HG03103 (cell line): Measurements from ENCODE around the gene MAD1L1.

Experiments
- ATAC-seq: cut with Tn5 transposase; IDR thresholded peaks from one replicate; pipeline ENCODE4 v1.9.1; 2021; ENCODE audit warnings: low read depth; ENCODE audit not compliant: unreplicated experiment

MAD1L1 gene

GRCh38 chr7:2010551-2011265 lies 222.0 kb downstream of the MAD1L1 start:
- no peak for ATAC-seq

DNA sequence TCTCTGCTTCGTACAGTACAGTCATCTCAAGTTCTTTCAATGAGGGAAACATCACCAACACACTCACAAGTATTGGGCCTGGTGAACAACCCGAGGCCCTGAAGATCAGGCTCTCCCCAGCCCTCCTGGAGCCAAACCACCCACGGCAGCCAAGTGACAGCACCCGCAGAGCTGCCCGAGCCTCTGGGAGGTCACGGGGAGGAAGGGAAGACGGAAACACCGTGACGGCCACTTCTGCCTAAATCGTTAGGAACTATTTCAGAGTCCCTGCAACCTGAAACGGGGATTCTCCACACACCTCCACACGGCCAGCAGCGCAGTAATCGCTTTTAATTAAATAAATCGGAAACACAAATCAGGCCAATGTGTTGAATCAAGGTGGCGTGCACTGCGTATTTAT lies 222.6 kb downstream of the MAD1L1 start:
- ATAC-seq: no peak

- ATAC-seq: no peak
These were observed 223.2 kb downstream of the MAD1L1 start for GRCh38 chr7:2009541-2010001.

DNA sequence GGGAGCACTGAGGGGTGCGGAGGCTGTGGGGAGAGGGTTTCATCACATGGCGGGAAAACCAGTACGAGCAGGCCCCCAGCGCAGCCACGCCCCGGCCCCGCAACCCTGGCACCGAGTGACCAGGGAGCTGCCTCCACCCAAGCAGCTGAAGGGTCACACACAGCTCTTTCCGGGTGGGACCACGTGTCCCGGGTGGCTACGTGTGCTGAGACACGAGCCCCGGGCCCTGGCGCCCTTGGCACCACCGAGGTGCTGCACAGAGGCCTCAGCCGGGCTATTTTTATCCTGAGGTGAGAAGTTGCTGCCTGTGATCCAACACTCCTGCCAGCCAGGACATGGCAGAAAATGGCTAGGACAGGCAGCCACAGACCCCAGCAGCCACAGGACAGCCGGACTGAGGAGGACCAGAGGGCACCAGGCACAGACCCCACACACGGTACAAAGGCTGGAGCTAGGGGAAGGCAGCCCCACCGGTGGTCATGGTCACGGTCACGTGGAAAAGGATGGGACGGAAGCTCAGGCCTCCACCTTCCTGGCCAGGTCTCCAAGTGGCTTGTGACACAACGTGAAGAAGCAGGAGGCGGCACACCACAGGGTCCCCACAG lies 223.7 kb downstream of the MAD1L1 start:
- ATAC-seq: no peak

GRCh38 chr7:2008101-2008935 lies 224.4 kb downstream of the MAD1L1 start:
- ATAC-seq: no peak

DNA sequence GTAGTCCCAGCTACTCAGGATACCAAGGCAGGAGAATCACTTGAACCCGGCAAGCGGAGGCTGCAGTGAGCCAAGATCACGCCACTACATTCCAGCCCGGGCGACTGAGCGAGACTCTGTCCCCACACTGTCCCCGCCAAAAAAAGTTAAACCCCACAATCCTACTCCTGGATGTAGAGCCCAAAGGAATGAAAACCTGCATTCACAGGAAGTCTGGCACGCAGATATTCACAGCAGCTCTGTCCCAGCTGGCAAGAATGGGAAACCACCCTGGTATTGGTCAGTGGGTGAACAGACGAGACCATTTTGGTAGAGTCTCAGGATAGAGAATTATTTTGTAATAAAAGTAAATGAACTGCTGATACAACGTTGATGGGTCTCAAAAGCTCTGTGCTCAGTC lies 225.2 kb downstream of the MAD1L1 start:
- ATAC-seq: no peak

DNA sequence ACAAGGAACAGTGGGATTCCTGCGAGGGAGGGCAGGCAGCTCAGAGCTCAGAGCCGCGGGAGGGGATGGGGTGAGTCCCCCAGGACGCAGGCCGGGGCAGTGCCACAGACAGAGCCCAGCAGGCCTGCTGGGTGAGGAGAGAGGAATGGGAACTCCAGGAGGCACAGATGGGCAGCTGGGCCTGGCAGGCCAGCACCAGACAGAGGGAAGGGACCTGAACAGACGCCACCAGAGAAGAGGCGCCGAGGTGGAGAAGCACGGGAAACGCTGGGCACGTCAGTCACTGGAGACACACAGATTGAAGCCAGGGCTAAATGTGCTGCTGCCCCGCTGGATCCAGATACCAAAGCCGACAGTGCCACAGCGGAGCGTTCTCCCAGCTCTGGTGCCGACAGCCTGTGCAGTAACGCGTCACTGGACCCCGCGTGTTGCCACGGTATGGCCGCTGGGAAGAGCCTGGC lies 225.8 kb downstream of the MAD1L1 start:
- ATAC-seq: no peak

DNA sequence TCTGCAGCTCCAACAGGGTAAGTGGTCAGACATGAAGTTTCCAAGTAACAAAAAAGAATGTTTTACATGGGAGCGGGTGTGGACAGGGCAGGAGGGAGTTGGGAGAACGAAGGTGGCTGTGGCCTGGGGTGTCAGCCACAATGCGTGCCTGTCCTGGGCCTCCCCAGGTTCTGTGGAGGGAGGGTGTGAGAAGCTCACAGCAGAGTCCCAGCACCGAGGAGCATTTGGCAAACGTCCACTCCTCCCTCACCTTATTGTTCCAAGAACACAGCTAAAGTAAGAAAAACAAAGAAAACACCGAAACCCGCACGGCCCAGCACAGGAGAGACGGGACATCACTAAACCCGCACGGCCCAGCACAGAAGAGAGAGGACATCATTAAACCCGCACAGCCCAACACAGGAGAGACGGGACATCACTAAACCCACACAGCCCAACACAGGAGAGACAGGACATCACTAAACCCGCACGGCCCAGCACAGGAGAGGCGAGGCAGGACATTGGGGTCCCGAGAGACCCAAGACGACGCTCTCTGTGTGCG lies 226.4 kb downstream of the MAD1L1 start:
- ATAC-seq: no peak

DNA sequence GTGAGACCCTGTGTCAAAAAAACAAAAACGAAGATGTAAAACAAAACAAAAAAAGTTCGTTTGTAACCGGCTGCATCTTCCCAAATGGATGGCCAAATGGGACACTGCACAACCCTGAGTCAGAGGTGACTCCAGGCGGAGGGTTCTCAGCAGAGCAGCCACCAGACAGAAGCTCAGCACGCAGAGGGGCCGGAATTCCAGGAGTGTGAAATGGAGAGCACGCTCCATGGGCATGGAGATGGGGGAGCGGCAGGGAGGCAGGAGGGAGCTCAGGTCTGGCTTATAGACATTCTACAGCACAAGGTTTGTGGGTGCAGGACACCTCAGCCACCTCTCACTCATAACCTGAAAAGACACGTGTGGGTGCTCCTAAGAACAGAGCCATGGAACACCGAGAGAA lies 227.0 kb downstream of the MAD1L1 start:
- ATAC-seq: no peak

- ATAC-seq: no peak
These were observed 227.7 kb downstream of the MAD1L1 start for GRCh38 chr7:2004841-2005725.

DNA sequence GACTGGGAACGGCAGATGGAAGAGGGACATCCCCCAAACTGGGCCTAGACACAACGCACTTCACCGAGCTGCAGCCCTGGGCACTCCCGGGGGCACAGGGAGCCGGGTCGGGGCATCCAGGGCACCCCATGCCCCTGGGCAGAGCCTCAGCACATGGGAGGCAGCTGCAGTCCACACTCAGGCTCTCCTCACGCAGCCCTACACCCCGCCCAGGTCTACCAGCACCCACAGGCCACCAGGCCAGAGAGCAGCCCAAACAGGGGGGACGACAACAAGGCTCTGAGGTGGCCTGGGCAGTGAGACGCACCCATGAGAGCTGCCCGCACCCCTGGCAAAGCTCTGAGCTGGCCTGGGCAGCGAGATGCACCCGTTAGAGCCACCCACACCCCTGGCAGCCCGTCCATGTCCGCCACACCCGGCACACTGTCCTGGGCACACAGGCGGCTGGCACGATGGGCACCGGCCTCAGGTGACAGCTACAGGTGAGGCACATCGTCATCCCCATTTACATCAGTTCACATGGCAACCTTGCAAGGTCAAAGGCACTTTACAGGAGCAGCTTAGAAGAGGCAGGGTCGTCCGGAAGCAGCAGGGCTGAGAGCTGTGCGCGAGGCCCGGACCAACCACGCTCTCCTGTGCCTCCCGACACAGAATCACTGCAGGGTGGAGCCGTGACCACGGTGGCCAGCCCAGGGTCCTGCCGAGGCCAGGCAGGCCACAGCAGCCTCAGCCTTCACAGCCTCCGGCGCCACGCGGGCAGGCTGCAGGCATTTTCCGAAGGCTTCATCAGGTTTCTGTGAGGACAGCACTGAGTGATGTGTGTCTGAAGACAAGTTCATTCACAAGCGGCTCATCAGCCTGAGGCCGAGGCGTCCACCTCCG lies 228.6 kb downstream of the MAD1L1 start:
- ATAC-seq: no peak

GRCh38 chr7:2003451-2003930 lies 229.3 kb downstream of the MAD1L1 start:
- ATAC-seq: no peak

DNA sequence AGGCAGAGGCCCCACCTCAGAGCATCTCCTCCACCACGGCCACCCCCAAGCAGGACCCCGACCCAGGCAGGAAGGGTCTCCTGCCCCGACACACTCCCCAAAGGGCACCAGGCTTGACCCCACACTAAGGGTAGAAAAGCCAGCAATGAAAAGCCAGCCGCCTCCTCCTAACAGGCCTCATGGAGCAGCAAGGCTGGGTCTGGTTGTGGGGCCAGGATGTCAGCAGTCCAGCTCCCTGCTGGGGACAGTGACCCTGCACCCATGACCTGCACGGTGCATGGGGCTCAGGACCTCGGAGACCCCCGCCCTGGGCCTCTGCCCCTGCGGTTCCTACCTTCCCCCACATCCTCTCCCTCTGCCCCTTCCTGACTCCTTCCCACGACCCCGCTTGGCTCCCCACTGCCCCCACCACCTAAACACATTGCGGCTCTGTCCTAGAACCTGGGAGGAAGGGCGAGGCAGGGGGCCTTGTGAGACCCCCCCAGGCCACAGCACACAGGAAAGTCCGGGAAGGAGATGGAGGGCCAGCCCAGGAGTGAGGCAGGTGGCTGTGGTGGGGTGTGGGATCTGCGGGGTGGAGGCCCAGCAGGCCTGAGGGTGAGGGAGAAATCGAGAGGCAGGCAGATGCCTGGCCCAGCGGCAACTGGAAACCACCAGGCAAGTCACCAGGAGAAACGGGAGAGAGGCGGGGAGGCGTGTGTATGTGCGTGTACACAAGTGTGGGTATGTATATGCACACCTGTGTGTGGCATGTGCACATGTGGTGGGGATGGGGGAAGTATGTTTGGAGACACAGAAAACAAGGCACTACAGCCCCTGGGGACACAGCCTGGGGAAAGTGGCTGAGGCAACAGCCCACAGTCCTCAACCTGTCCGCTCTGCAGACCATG lies 229.9 kb downstream of the MAD1L1 start:
- no peak for ATAC-seq

DNA sequence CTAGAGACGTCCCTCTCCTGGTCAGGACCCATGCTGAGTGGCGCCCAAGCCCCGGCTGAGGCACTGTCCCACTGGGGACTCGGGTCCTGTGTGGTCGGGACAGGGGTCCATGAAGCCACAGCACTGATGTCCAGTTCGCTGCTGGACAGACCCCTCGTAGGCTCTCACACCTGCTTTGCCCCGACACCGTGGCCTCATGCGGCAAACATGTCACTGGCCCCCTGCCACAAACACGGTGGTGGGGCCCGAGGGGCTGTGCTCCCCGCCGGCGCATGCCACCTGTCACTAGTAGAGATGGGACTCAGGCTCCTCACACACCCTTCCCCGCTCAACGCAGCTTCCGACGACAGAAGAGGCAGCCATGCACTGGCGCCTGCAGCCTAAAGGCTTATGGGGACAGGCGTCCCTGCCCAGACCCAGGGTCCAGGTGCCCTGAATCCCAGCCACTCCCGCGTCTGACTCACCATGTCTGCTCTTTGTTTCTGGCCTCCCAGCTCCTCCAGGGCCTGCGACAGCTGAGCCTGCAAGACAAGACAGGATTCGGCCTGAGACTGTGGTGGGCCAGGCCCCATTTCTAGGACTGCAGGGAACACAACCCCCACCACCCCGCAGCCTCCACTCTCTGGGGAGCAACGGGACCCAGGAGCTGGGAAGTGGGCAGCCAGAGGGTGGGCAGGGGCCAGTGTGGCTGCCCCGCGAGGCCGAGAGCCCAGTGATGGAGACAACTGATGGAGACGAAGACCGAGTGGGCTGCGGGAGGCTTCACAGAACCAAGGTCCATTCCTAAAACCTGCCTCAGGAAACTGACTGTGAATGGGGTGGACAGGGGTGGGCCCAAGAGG lies 230.9 kb downstream of the MAD1L1 start:
- no peak for ATAC-seq

DNA sequence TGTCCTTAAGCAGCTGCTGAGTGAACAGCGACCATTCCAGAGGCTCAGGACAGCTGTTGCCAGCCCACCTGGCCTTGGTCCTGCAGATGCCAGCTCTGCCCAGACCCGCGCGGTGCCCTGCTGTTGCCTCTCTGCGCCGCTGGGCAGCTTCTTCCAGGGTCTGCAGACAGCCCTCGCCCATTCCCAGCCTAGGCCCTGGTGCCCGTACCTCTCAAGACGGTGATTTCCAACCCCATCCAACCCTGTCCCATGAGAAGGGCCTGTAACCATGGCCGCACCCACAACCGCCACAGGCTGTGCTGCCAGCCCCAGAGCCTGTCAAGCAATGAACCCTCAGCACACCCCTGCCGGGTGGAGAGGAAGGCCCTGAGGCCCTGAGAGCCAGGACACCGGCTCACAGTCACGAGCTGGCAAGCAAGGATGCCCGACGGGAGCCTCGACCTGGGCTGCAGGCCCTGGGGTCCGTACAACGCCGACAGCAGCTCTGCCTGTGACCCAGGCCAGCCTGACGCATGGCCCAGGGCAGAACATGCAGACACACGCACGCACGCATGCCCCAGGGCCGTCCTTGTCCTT lies 231.9 kb downstream of the MAD1L1 start:
- ATAC-seq: no peak

GRCh38 chr7:2000153-2000687 lies 232.5 kb downstream of the MAD1L1 start:
- ATAC-seq: no peak
